8988T (cell line): ENCODE results near the gene FGG.

Experiments used
- DNase-seq: peaks from one replicate; pipeline ENCODE4 v3.0.0; 2011

Gene FGG

GRCh38 chr4:154583677-154584076, 28.8 kb downstream of the FGG start:
- DNase-seq: no peak

DNA sequence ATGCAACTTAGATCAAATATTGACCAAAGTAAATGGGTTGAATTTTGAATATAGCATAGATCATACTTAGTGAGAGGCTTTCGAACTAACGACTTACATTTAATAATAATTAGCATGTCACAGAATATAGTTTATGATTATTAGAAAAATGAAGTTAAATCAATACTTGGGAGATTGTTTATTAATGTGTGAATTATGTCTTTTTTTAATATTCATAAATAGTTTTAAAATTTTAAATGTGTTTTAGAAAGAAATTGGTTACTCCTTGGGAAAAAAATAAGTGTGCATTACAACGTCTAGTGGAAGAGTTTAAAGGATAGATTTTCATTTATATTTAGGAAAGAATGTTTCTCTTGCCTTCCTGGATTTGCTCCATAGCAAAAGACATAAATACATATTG, 29.2 kb downstream of the FGG start:
- DNase-seq: no peak

- DNase-seq: no peak
These were observed 29.7 kb downstream of the FGG start for GRCh38 chr4:154582723-154583122.

GRCh38 chr4:154579927-154580326, 32.5 kb downstream of the FGG start:
- no peak for DNase-seq

- DNase-seq: no peak
These were observed 33.5 kb downstream of the FGG start for GRCh38 chr4:154578919-154579318.

DNA sequence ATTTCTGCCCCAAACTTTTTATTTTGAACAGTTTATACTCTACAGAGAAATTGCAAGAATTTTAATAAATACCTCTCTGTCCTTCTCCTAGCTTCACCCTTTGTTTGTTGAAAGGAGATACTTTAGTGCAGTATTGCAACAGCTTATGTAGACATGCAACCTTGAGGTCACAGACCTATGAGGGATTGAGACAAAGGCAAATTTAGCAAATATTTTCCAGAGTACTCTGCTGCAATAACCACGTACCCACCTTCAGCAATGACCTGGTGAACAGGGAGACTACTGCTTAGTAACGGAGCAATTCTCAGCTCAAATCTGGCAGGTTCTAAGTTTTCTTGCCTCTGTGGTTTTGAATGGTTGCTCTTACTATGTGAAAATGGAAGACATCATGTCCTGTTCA, 35.1 kb downstream of the FGG start:
- DNase-seq: no peak

DNA sequence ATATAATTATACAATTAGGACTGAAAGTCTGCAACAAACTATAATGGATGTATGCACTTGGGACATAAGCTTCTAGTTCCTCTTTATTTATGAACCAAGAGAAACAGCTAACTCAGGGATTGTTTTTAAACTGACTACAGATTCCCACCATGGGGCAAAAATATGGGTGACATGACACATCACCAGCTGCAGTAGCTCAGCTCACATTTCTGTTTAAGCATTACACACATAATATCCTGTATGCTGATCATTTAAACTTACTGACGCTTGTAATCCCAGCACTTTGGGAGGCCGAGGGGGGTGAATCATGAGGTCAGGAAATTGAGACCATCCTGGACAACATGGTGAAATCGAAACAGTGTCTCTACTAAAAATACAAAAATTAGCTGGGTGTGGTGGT, 38.1 kb downstream of the FGG start:
- no peak for DNase-seq

DNA sequence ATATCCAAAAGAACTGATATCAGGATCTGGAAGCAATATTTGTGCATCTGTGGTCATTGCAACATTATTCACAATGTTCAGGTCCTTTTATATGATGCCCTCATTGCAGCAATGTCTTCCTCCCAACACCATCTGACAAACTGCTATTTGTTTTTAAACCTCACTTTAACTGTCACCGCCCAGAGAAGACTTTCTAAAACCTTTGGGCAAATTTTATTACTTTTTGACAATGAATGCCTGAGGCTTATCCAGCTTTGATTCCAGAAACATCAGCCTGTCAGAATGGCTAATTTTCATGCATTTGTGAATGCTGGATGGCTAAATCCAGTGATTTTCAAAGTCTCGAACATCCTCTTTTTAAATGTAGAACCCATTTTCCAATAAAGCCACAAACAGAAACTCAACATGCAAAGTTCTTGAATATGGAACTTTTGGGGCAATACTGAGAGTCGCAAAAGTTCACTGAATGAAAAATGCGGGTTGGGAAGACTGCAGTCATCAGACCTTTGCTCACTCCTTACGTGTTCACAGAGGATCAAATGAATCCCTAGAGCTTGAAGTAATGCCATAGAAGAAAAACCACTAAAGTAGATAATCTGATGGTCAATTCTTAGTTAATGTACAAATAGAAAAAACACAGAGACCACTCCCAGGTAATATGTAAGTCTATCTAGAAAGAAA, 39.1 kb downstream of the FGG start:
- no peak for DNase-seq

DNA sequence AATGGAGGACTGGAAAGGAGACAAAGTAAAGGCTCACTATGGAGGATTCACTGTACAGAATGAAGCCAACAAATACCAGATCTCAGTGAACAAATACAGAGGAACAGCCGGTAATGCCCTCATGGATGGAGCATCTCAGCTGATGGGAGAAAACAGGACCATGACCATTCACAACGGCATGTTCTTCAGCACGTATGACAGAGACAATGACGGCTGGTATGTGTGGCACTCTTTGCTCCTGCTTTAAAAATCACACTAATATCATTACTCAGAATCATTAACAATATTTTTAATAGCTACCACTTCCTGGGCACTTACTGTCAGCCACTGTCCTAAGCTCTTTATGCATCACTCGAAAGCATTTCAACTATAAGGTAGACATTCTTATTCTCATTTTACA, 42.9 kb downstream of the FGG start:
- no peak for DNase-seq

- DNase-seq: no peak
These were observed 43.4 kb downstream of the FGG start for GRCh38 chr4:154569028-154569427.

- no peak for DNase-seq
These were observed 45.7 kb downstream of the FGG start for GRCh38 chr4:154566639-154567204.

GRCh38 chr4:154565704-154566103, 46.8 kb downstream of the FGG start:
- no peak for DNase-seq

- no peak for DNase-seq
These were observed 48.1 kb downstream of the FGG start for GRCh38 chr4:154564311-154564710.

GRCh38 chr4:154562697-154563254, 49.7 kb downstream of the FGG start, which contains the start of gene FGB:
Gene FGB (plus strand): TSS chr4:154563011. CDS start chr4:154563019, 8 bp downstream.
- no peak for DNase-seq

GRCh38 chr4:154560824-154561231, 51.6 kb downstream of the FGG start:
- DNase-seq: no peak

GRCh38 chr4:154560419-154560801, 52.0 kb downstream of the FGG start:
- DNase-seq: no peak

DNA sequence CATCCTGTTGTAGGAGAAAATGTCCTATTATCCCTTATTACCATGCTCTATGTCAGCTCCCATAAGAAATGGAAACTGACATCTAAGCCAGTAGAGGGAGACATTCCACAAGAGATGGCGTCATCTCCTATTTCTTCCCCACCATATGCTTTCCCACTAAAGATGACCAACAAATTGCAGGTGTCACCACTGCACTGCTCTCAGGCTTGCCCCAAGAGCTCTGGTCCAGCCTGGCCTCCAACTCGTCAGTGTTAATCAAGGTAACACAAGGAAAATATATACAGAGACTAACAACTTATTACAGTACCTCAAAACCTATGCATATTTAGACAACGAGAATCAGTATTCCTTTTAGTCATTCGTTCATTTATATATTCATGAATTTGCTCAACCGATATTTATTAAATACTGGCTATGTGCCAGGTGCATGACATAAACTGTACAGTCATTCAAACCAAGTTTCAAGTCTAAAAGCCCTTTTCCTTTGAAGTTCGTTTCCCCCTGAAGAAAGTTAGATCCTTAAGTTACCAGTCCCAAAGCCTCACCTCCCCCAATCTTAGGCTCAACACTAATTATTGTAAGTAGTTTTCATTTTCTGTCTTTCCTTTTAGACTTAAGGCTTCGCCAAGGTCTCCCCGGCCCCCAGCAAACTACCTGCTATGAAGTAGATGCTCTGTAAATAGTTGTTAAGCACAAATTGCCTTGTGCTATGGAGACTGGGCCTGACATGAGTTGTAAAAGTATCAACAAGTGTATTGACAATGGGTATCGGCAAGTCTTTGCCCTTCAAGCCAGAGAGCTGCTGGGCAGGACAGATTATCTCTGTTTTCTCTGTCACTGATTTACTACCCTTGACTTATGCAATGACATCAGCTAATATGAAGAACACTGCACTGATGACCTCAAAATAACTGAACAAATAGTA, 52.7 kb downstream of the FGG start:
- no peak for DNase-seq

DNA sequence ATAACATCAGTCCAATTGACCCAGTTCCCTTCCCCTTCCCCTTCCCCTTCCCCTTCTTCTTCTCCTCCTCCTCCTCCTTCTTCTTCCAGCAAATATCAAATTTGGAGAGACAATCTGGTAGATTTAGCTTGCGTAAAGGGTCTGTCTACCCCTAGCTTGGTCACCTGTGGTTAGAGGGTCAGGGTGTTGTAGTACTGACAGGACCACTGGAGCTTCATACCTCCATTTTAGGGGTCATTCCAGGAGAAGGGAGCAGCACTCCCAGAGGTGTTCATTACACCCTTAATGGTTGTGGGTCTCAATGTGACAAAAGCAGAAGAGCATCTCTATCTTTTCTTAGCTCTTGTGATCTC, 53.3 kb downstream of the FGG start:
- no peak for DNase-seq
